Measurements from ENCODE around the gene SCN9A.

The SCN9A gene

GRCh38 chr2:166388481-166389070 lies 12.8 kb upstream of the SCN9A start:
- no peak overlapping the region for H3K27ac Mint-ChIP-seq

DNA sequence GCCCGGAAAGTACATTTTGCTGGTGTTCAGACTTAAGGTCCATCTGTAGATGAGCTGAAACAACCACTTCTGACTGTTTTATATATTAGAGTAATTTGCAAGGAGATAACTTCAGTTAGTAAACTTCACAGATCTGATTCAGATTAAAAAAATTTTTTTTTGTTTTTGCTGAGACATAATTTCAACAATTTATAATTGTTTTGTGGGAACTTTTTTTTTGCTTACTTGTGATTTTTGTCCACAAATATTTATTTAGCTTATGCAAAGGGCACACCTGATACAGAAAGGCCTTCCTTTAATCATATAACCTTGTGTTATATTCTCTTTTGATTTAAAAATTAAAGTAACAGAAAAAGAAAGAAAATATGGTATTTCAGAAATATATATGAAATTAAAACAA lies 9.6 kb upstream of the SCN9A start:
- H3K4me1 Mint-ChIP-seq (ENCODE audit: low read depth), result no peaks in the 10 kb centered on the region
- no peaks in the 10 kb centered on the region for H3K9me3 Mint-ChIP-seq
- no peak overlapping the region for H3K27ac Mint-ChIP-seq
- no peaks in the 10 kb centered on the region for H3K36me3 Mint-ChIP-seq (ENCODE audit: low read depth)
- no peaks in the 10 kb centered on the region for H3K27me3 Mint-ChIP-seq
- no peak overlapping the region for H3K4me3 Mint-ChIP-seq

More at GRCh38 chr2:166388481-166389070, 12.8 kb upstream of the SCN9A start:
- Mint-ChIP-seq H3K27me3 (no peaks in the 10 kb centered on the region), H3K9me3 (no peaks in the 10 kb centered on the region), H3K4me1 (ENCODE audit: low read depth) (no peaks in the 10 kb centered on the region), H3K36me3 (ENCODE audit: low read depth) (no peaks in the 10 kb centered on the region), H3K4me3 (no peak overlapping the region)

- Mint-ChIP-seq H3K27ac (no peak overlapping the region), H3K27me3 (peaks cover 4% of the 10 kb centered on the region), H3K36me3 (ENCODE audit: low read depth) (no peaks in the 10 kb centered on the region), H3K9me3 (no peaks in the 10 kb centered on the region), H3K4me1 (ENCODE audit: low read depth) (no peaks in the 10 kb centered on the region), H3K4me3 (no peak overlapping the region)
These were observed 9.0 kb upstream of the SCN9A start for GRCh38 chr2:166384774-166385173.

GRCh38 chr2:166382448-166382847 lies 6.7 kb upstream of the SCN9A start:
- no peaks in the 10 kb centered on the region for H3K36me3 Mint-ChIP-seq (ENCODE audit: low read depth)
- no peaks in the 10 kb centered on the region for H3K9me3 Mint-ChIP-seq
- H3K4me1 Mint-ChIP-seq (ENCODE audit: low read depth), result no peaks in the 10 kb centered on the region
- no peak overlapping the region for H3K27ac Mint-ChIP-seq
- H3K27me3 Mint-ChIP-seq, result peaks cover 12% of the 10 kb centered on the region
- H3K4me3 Mint-ChIP-seq, result no peak overlapping the region

DNA sequence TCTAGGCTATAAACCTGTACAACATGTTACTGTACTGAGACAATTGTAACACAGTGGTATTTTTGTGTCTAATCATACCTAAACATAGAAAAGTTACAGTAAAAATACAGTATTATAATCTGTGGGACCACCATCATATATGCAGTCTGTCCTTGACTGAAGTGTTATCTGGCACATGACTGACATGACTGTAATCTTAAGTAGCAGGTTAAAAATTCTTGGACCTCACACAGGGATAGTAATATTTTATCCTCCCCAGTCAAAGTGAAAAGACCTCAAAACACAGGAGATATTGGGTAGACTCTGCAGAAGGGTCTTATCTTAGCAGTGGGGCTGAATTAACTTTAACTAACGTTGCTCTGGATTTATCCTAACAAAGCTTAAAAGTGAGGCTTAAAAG lies 4.9 kb upstream of the SCN9A start:
- no peak overlapping the region for H3K4me3 Mint-ChIP-seq
- H3K9me3 Mint-ChIP-seq, result no peaks in the 10 kb centered on the region
- H3K4me1 Mint-ChIP-seq (ENCODE audit: low read depth), result no peaks in the 10 kb centered on the region
- H3K27me3 Mint-ChIP-seq, result peaks cover 25% of the 10 kb centered on the region
- H3K36me3 Mint-ChIP-seq (ENCODE audit: low read depth), result no peaks in the 10 kb centered on the region
- no peak overlapping the region for H3K27ac Mint-ChIP-seq

GRCh38 chr2:166376873-166377272 lies 1.1 kb upstream of the SCN9A start:
- Mint-ChIP-seq H3K27ac (no peak overlapping the region), H3K27me3 (peaks cover 47% of the 10 kb centered on the region), H3K4me1 (ENCODE audit: low read depth) (peaks cover 9% of the 10 kb centered on the region), H3K4me3 (no peak overlapping the region), H3K9me3 (no peaks in the 10 kb centered on the region), H3K36me3 (ENCODE audit: low read depth) (no peaks in the 10 kb centered on the region)

GRCh38 chr2:166376488-166376828 lies 714 bp upstream of the SCN9A start:
- H3K9me3 Mint-ChIP-seq, result no peaks in the 10 kb centered on the region
- peak overlapping the region; percentile 47 for H3K4me3 Mint-ChIP-seq
- H3K27ac Mint-ChIP-seq, result no peak overlapping the region
- H3K4me1 Mint-ChIP-seq (ENCODE audit: low read depth), result peaks cover 9% of the 10 kb centered on the region
- H3K36me3 Mint-ChIP-seq (ENCODE audit: low read depth), result no peaks in the 10 kb centered on the region
- peaks cover 47% of the 10 kb centered on the region for H3K27me3 Mint-ChIP-seq

DNA sequence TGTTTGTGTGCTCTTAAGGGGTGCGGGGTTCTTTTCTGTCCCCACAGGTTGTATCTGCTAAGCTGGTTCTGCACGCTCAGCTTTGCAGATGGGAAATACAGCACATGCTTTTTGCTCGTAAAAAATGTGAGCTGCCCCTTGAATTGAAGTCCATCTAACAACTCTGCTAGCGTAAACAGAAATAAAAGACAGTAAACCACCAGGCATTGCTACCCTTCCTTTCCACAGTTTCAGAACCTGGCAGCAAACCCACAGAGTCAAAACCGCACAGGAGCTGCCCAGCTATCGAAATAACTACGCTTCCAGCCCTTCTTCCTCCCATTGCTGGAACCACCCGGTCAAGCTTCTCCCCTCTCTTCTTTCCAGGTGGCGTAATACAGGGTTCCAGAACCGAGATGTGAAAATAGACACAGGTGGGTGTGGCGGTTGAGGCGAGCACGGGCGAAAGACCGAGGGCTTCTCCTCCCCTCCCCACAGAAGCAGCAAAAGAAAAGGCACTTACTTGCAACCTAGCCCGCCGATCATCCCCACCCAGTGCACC lies 479 bp downstream of the SCN9A start:
- H3K36me3 Mint-ChIP-seq (ENCODE audit: low read depth), result no peaks in the 10 kb centered on the region
- peaks cover 9% of the 10 kb centered on the region for H3K4me1 Mint-ChIP-seq (ENCODE audit: low read depth)
- H3K9me3 Mint-ChIP-seq, result no peaks in the 10 kb centered on the region
- H3K4me3 Mint-ChIP-seq, result peak overlapping the region; percentile 62
- no peak overlapping the region for H3K27ac Mint-ChIP-seq
- H3K27me3 Mint-ChIP-seq, result peaks cover 50% of the 10 kb centered on the region

- Mint-ChIP-seq H3K27ac (no peak overlapping the region), H3K4me3 (no peak overlapping the region), H3K9me3 (no peaks in the 10 kb centered on the region), H3K36me3 (ENCODE audit: low read depth) (no peaks in the 10 kb centered on the region), H3K4me1 (ENCODE audit: low read depth) (peaks cover 9% of the 10 kb centered on the region), H3K27me3 (peaks cover 46% of the 10 kb centered on the region)
These were observed 1.8 kb downstream of the SCN9A start for GRCh38 chr2:166373951-166374350.

DNA sequence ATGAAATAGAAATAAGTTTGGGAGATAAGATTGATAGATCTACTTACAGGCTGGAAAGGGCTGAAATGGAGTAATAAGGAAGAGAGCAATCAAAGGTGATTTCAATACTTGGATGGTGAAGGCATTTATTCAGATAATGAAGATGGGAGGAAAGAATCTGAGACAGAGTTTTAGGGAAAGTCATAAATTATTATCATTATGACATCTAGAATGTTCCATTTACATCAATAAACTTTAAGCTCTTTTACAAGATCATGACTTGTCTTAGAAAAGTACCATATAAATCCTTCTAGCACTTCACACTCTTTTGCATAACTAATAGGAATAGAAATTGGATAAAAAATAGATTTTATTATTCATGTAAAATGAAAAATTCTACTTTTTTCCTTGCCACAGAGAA lies 2.2 kb downstream of the SCN9A start:
- Mint-ChIP-seq H3K4me3 (no peak overlapping the region), H3K4me1 (ENCODE audit: low read depth) (peaks cover 9% of the 10 kb centered on the region), H3K9me3 (no peaks in the 10 kb centered on the region), H3K27me3 (peaks cover 46% of the 10 kb centered on the region), H3K36me3 (ENCODE audit: low read depth) (no peaks in the 10 kb centered on the region), H3K27ac (no peak overlapping the region)

DNA sequence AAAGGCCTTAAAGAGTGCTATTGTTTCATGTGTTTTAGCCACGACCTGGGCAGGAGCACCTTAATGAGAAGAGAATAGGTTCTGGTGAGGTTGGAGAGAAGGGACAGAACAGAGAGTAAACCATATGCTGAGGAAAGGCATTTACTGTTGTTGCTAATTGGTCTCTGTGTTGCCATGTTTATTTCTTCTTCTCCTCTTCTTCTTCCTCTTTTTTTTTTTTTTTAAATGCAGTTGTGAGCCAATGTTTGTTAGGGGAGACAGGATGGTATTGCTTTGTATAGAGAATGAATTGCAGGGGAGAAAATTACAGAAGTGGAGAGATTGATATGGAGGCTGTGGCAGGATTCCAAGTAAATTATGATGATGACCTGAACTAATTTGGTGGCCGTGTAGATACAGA lies 2.6 kb downstream of the SCN9A start:
- Mint-ChIP-seq H3K4me1 (ENCODE audit: low read depth) (peaks cover 9% of the 10 kb centered on the region), H3K27ac (no peak overlapping the region), H3K36me3 (ENCODE audit: low read depth) (no peaks in the 10 kb centered on the region), H3K27me3 (peaks cover 43% of the 10 kb centered on the region), H3K4me3 (no peak overlapping the region), H3K9me3 (no peaks in the 10 kb centered on the region)

DNA sequence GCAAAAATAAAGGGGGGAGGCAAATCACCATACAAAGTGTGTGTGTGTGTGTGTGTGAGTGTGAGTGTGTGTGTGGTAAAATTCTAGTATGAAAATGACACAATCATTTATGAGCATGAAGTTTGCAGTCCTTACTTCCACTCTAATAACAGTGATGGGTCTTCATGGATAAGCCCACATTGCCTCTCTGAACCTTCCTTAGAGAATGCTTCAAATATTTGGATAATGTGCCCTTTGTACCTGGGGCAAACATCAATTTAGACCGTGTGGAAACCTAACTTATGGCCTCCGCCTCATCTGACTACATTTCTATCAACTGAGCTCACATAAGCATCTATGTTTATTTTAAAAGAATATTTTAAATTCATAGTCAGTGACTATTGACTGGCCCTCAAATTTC lies 3.7 kb downstream of the SCN9A start:
- Mint-ChIP-seq H3K4me1 (ENCODE audit: low read depth) (peaks cover 9% of the 10 kb centered on the region), H3K4me3 (no peak overlapping the region), H3K9me3 (no peaks in the 10 kb centered on the region), H3K27ac (no peak overlapping the region), H3K36me3 (ENCODE audit: low read depth) (no peaks in the 10 kb centered on the region), H3K27me3 (peaks cover 34% of the 10 kb centered on the region)

GRCh38 chr2:166365803-166366420 lies 9.8 kb downstream of the SCN9A start:
- no peak overlapping the region for H3K27ac Mint-ChIP-seq
- H3K9me3 Mint-ChIP-seq, result no peaks in the 10 kb centered on the region
- peaks cover 3% of the 10 kb centered on the region for H3K27me3 Mint-ChIP-seq
- H3K36me3 Mint-ChIP-seq (ENCODE audit: low read depth), result no peaks in the 10 kb centered on the region
- H3K4me3 Mint-ChIP-seq, result no peak overlapping the region
- no peaks in the 10 kb centered on the region for H3K4me1 Mint-ChIP-seq (ENCODE audit: low read depth)

GRCh38 chr2:166365239-166365638 lies 10.5 kb downstream of the SCN9A start:
- Mint-ChIP-seq H3K36me3 (ENCODE audit: low read depth) (no peaks in the 10 kb centered on the region), H3K4me1 (ENCODE audit: low read depth) (no peaks in the 10 kb centered on the region), H3K9me3 (no peaks in the 10 kb centered on the region), H3K27me3 (no peaks in the 10 kb centered on the region), H3K27ac (no peak overlapping the region), H3K4me3 (no peak overlapping the region)

GRCh38 chr2:166364476-166365161 lies 11.1 kb downstream of the SCN9A start:
- no peak overlapping the region for H3K4me3 Mint-ChIP-seq
- no peaks in the 10 kb centered on the region for H3K27me3 Mint-ChIP-seq
- no peaks in the 10 kb centered on the region for H3K36me3 Mint-ChIP-seq (ENCODE audit: low read depth)
- no peaks in the 10 kb centered on the region for H3K4me1 Mint-ChIP-seq (ENCODE audit: low read depth)
- H3K9me3 Mint-ChIP-seq, result no peaks in the 10 kb centered on the region
- H3K27ac Mint-ChIP-seq, result no peak overlapping the region
